GM21786 (cell line): Measurements from ENCODE around the gene ZNF195.
"Not testable (repeated sequence)": the region's sequence is repeated elsewhere in the genome, so short reads cannot be mapped to it uniquely, and the experiment has no call there.

Source experiments
- ATAC-seq: cut with Tn5 transposase; IDR thresholded peaks from one replicate; pipeline ENCODE4 v1.9.1; 2021; ENCODE audit not compliant: unreplicated experiment

Gene ZNF195

DNA sequence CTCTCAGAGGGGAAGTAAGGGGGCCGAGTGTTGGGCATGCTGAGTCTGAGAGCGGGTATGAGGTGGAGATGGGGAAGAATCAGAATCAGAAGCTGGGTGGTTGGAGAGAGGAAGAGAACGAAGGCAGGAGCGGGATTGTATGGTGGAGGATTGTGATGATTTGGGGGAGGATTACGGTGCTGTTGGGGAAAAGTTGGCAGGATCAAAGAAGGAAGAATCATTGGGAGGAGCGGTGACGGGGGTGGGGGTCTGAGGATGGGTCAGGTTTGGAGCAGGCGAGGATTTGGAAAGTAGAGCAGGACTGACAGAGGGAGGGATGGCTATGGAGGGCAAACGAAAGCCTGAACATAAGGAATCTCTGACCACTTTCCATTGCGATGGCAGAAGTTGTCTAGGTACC lies 22.1 kb downstream of the ZNF195 start:
- ATAC-seq, result no peak

GRCh38 chr11:3353066-3353465 lies 25.9 kb downstream of the ZNF195 start:
- no peak for ATAC-seq

DNA sequence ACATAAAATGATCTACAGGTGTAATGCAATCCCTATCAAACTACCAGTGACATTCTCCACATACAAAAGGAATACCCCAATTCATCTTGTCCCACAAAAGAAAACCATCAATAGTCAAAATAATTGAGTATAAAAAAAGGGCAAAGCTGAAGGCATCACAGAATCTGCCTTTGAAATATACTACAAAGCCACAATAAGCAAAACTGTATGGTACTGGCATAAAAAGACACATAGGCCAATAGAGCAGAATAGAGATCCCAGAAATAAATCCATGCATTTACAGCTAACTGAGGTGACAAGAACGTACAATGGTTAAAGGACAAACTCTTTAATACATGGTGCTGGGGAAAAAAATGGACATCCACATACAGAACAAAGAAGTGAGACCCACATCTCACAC lies 31.8 kb downstream of the ZNF195 start:
- ATAC-seq, result no peak

DNA sequence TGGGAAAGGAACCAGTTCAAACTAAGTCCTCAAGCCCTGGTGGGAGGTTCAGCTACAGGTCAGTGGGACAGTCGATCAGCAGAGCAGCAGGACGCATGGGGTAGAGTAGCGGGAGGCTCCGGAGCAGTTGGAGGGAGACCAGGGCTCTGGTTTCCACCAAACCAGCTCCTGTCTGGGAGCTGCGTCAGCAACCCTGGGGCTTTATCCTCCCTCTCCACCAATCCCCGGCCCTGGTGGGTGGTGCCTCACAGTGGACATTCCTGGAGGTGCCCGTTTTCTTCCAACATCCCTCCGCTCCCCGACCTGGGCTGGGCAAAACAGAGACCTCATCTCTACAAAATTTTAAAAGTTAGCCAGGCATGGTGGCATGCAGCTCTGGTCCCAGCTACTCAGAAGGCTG lies 32.4 kb downstream of the ZNF195 start:
- no peak for ATAC-seq

DNA sequence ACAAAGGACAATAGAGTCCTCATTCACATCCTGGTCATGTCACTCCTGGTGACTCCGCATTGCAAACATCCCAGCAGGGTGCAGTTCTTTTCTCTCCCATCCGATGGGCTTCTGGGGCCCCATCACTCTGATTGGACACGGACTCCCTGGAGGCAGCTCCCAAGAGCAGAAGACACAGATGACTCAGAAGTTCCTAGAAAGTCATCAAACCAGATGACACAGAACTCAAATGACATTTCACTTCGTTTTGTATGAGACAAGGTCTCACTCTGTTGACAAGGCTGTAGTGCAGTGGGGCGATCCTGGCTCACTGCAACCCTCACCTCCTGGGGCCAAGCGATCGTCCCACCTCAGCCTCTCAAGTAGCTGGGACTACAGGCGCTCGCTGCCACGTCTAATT lies 33.2 kb downstream of the ZNF195 start:
- no peak for ATAC-seq

GRCh38 chr11:3344327-3345174 lies 34.4 kb downstream of the ZNF195 start:
- ATAC-seq, result no peak

DNA sequence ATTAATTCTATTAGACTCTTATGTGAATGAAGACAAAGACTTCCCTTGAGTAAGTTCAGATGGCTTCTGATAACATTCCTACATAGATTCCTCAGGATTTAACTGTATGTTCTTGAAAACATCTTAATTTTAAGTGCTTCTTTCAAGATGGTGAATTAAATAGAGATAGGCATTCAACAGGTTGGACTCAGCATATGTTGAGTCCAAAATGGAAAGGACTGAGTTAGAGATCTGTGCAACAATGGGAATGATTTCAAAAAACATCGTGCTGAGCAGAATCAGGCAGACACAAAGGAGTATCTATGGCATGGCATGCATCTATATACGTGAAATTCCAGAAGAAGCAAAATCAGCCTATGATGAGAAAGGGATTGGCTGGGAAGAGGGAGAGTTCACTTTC lies 36.2 kb downstream of the ZNF195 start:
- ATAC-seq, result no peak

GRCh38 chr11:3341298-3341697 lies 37.6 kb downstream of the ZNF195 start:
- no peak for ATAC-seq

DNA sequence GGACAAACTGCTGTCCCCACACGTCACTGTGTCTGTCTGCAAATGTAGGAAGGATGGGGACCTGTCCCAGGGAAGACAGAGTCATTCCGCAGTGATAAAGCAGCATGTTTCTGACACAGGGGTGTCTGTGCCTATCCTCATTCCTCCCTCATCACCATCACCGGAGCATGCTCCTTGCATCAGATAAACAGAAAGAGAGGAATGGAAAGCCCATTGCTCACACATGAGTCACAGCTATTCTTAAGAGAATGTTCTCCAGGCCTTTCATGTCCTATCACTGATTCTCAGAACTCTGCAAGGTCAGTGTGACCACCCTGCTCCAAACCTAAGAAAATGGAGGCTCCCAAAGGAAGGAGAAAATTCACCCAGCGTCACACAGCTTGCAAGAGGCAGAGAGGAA lies 38.9 kb downstream of the ZNF195 start:
- ATAC-seq, result no peak

GRCh38 chr11:3339340-3339624 lies 39.7 kb downstream of the ZNF195 start:
- ATAC-seq, result no peak

DNA sequence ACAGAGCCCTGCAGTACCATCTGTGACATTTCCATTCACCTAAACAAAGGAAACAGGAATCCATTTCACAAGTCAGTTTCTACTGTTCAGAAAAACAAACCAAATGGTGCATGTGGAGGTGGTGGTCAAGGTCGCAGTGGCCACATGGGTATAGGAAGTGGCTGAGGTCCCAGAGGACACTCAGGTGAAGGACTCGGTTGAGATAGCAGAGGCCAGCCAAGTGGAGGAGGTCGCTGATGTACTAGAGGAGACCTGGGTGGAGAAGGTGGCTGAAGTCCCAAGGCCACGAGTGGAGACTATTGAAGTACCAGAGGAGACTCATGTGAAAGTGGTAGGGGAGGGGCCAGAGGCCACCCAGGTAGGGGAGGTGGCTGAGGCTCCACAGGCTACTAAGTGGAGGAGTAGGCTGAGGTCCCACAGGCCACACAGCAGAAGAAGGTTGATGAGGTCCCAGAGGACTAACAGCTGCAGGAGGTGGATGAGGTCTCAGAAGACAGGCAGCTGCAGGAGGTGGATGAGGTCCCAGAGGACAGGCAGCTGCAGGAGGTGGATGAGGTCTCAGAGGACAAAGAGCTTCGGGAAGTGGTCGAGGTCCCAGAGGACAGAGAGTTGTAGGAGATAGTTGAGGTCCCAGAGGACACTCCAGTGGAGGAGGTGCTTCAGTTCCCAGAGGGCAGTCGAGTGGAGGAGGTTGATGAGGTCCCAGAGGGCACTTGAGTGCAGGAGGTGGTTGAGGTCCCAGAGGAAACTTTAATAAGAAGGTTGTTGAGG lies 40.2 kb downstream of the ZNF195 start:
- no peak for ATAC-seq

DNA sequence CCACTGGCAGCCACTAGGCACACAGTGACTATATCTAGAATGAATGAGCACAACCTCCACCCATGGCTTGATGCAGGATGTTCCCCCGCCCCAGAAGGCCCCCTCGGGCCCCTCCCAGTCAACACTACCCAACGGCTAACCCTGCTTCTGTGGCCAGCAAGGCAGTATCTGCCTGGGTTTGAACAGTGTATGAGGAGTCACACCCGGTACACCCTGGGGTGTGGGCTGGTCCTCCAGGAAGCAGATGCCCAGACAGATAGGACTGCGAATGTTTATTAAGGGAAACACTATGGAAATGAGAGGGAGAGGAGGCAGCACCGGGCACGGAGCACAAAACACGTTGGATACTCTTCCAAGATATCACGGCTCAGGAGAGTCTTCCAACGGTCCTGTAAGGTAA lies 42.5 kb downstream of the ZNF195 start:
- ATAC-seq, result not testable (repeated sequence)

GRCh38 chr11:3333157-3333556 lies 45.8 kb downstream of the ZNF195 start:
- not testable (repeated sequence) for ATAC-seq

DNA sequence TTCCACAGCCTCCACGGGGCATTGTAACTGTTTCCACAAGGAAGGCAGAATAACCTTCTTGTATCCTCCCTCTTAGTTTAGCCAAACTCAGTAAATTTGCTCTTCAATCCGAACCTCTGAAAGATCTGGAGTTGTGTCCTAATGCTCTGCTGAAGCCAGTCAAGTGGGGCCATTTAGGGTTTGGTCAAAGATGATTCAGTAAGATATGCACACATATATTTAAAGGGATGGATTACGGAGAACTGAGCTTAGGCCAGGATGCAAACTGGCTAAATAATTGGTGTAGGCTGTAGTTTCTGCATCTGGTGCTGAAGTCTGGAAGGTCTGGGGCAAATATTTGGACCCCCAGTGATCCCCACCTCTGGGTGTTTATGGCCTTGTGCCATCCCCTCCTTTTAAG lies 47.9 kb downstream of the ZNF195 start:
- ATAC-seq, result not testable (repeated sequence)

- not testable (repeated sequence) for ATAC-seq
Observed at GRCh38 chr11:3330064-3330463, 48.9 kb downstream of the ZNF195 start.

DNA sequence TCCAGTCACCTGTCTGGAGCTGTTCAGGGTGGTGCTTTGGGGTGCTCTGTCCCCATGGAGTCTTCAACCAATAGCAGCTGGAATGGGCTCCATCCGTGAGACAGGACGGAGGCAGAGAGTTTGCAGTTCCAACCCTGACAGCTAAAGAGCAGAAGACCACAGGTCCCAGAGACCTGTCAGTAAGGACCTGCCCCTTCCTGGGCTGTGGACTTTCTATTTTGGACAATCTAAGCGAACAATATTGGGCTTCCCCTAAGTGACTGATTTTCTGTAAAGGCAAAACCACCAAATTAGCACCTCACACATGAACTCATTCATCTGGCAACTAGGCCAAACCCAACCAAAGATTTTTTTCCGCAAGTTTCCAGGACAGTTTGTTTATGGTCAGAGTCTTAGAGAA lies 50.4 kb downstream of the ZNF195 start:
- ATAC-seq, result not testable (repeated sequence)

DNA sequence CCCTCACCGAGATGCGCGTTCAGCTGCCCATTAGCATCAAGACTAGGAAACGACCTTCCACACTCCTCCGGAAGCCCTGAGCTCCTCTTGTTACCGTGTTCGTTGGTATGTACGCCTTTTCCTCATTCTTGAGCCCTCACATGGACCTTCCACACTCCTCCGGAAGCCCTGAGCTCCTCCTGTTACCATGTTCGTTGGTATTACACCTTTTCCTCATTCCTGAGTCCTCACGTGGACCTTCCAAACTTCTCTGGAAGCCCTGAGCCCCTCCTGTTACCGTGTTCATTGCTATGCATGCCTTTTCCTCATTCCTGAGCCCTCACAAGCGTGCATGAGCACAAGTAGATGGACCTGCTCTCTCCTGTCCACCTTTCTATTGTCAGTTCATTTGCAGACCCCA lies 52.5 kb downstream of the ZNF195 start:
- ATAC-seq, result not testable (repeated sequence)

DNA sequence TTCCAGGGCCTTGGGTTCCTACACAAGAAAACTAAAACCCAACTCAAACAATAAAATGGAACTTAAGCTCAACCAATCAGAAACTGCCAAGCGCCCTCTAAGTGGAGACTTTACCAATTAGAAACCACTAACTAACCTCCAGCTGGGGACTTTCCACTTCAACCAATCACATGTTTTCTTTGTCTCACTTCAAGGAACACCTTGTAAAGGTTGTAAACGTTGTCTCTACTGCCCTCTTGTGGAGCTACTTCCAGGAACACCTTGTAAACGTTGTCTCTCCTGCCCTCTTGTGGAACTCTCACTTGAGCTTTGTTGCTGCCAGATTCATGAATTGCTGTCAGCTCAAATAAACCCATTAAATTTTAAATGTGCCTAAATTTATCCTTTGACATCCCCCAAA lies 54.2 kb downstream of the ZNF195 start:
- not testable (repeated sequence) for ATAC-seq
